A549 treated with RU486 at 1 μM for 4 hours (cell line): ENCODE data around the gene SPZ1. TPM values are rescaled to one million over a fixed set of nuclear protein-coding genes. Genes with fewer than 3 reads are reported as not detected.

Experiments used
- total RNA-seq: library from RNA; stranded (reverse); fragments of 200-300 nt; extraction: Qiagen RNA extraction; gene quantifications from 5 replicates; pipeline ENCODE4 v1.2.3, GENCODE V29; 2022; ENCODE audit warnings: low read depth

SPZ1 gene
- total RNA-seq, result not detected in 5 replicates

GRCh38 chr5:80319702-80320101 is at the start of gene SPZ1:
Gene SPZ1 (plus strand): TSS chr5:80320002. CDS start chr5:80320216, 214 bp downstream.

Other genes starting within 250 kb of the SPZ1 start
- gene SERINC5, start 64.0 kb upstream of the SPZ1 start, total RNA-seq, result 3.8 to 7.6 TPM (median 7.0 TPM) in 5 replicates
- gene ZFYVE16, start 88.1 kb downstream of the SPZ1 start, total RNA-seq, result 7.6 to 20.0 TPM (median 13.8 TPM) in 5 replicates
- 1.2 to 2.6 TPM (median 1.8 TPM) in 5 replicates for gene FAM151B, start 168.1 kb downstream of the SPZ1 start, total RNA-seq